ENCODE results near the gene CNIH4.
"Not testable (repeated sequence)": the region's sequence is repeated elsewhere in the genome, so short reads cannot be mapped to it uniquely, and the experiment has no call there.

The CNIH4 gene

DNA sequence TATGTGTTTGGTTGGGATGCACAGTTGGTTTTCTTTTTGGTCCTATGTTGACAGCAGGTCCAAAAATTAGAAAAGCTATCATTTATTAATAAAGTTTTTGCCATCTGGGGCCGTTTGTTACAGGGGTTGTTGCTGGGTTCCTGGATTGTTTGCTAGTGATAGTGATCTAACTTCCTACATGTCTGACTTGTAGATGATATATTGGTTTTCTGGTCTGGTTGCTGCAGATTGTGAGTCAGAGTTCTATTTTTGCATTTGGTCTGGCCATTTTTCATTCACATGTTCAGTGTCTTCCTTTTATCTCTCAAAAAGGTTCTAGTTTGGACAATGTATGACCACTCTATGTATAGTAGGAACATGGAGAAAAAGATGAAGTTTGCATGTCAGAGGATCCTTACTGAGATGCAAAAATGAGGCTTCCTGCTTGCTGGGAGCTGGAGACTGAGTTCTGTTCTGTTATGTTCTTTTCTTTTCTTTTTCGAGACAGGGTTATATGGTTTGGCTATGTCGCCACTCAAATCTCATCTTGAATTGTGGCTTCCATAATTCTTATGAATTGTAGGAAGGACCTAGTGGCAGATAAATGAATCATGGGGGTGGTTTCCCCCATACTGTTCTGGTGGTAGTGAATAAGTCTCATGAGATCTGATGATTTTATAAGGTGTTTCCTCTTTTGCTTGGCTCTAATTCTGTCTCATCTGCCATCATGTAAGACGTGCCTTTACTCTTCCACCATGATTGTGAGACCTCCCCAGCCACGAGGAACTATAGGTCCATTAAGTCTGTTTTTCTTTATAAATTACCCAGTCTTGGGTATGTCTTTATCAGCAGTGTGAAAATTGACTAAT is 22.5 kb upstream of the CNIH4 start:
- H3K4me3 ChIP-seq (replicated peaks; ENCODE audit: low read depth, low read length) = no peak overlapping the region
- DNase-seq (ENCODE audit: low read depth) = no peak
- no peak for TF ChIP-seq CTCF (IDR thresholded peaks at IDR 0.05; ENCODE audit: low read length, missing control alignments)

- TF ChIP-seq CTCF (IDR thresholded peaks at IDR 0.05; ENCODE audit: low read length, missing control alignments) = no peak
- DNase-seq (ENCODE audit: low read depth) = no peak
- no peak overlapping the region for H3K4me3 ChIP-seq (replicated peaks; ENCODE audit: low read depth, low read length)
Observed at GRCh38 chr1:224338150-224338838, 18.4 kb upstream of the CNIH4 start.

GRCh38 chr1:224339442-224340033 is 17.1 kb upstream of the CNIH4 start:
- no peak for DNase-seq (ENCODE audit: low read depth)
- no peak for TF ChIP-seq CTCF (IDR thresholded peaks at IDR 0.05; ENCODE audit: low read length, missing control alignments)
- H3K4me3 ChIP-seq (replicated peaks; ENCODE audit: low read depth, low read length) = no peak overlapping the region

DNA sequence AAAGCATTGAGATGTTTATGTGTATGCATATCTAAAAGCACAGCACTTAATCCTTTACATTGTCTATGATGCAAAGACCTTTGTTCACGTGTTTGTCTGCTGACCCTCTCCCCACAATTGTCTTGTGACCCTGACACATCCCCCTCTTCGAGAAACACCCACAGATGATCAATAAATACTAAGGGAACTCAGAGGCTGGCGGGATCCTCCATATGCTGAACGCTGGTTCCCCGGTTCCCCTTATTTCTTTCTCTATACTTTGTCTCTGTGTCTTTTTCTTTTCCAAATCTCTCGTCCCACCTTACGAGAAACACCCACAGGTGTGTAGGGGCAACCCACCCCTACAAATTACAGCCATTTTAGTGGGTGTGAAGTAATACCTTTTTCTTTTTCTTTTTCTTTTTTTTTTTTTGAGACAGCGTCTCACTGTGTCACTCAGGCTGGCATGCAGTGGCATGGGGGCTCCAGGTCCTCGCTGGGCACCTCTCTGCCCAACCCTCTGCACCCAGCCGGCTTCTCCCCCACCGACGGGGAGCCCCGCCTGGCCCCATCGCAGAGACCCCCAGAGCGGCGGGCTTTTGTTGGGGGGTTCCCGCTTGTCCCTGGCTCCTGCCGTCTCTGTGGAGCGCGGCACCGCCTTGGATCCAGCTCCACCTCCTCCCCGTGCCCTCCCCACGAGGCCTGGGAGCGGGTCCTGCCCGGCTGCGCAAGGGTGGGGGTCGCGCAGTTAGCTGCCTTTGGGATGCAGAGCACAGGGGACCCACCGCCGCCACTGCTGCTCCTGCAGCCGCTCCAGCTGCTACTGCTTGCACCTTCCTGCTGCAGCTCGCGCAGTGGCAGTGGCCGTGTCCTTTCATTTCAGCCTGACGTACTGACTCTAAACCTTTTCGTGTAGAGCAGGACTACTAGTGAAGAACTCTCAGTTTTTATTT is 16.0 kb upstream of the CNIH4 start:
- DNase-seq (ENCODE audit: low read depth) = not testable (repeated sequence)
- H3K4me3 ChIP-seq (replicated peaks; ENCODE audit: low read depth, low read length) = peak overlapping the region; percentile 59

DNA sequence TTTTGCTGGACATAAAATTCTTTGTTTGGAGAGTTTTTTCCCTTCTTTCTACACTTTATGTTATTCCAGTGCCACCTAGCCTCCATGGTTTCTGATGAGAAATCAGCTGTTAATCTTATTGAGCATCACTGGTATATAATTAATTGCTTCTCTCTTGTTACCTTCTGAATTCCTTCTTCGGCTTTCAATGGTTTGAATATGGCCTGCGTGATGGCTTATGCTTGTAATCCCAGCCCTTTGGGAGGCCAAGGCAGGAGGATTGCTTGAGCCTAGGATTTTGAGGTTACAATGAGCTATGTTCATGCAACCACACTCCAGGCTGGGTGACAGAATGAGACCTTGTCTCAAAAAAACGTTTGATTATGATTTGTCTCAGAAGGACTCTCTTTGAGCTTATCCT is 13.0 kb upstream of the CNIH4 start:
- no peak for DNase-seq (ENCODE audit: low read depth)
- no peak overlapping the region for H3K4me3 ChIP-seq (replicated peaks; ENCODE audit: low read depth, low read length)
- no peak for TF ChIP-seq CTCF (IDR thresholded peaks at IDR 0.05; ENCODE audit: low read length, missing control alignments)

DNA sequence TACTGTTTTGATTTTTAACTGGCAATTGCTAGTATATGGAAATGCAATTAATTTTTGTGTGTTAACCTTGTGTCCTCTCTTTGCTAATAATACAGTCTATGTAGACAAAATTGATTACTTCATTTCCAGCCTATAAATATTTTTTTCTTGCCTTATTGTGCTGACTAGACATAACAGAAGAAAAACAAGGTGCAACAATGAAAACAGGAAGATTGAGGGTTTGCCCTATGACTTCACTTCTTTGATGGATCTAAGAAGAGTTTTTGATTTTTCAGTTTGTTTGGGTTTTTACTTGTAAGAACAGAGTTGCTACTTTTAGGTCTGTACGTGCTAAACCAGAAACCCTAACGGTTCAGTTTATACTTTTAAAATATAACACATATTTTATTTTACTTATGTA is 8.5 kb upstream of the CNIH4 start:
- TF ChIP-seq CTCF (IDR thresholded peaks at IDR 0.05; ENCODE audit: low read length, missing control alignments) = no peak
- H3K4me3 ChIP-seq (replicated peaks; ENCODE audit: low read depth, low read length) = no peak overlapping the region
- DNase-seq (ENCODE audit: low read depth) = no peak

GRCh38 chr1:224349716-224350115 is 7.0 kb upstream of the CNIH4 start:
- not testable (repeated sequence) for H3K4me3 ChIP-seq (replicated peaks; ENCODE audit: low read depth, low read length); DNase-seq (ENCODE audit: low read depth)

- H3K4me3 ChIP-seq (replicated peaks; ENCODE audit: low read depth, low read length); DNase-seq (ENCODE audit: low read depth): not testable (repeated sequence)
Observed at GRCh38 chr1:224352436-224353085, 4.1 kb upstream of the CNIH4 start.
